GM12875 (cell line): ENCODE measurements around the gene ULBP2.

ENCODE experiments used
- H3K4me3 ChIP-seq: one replicate; pipeline ENCODE4 v1.5.1; 2011; ENCODE audit warnings: low read depth, low read length, control low read depth
- CTCF ChIP-seq: IDR thresholded peaks from 2 replicates; pipeline ENCODE4 v1.5.1; 2011; ENCODE audit warnings: low read depth, mild to moderate bottlenecking, control low read depth, inconsistent platforms, low read length, moderate library complexity, borderline replicate concordance; ENCODE audit not compliant: insufficient read depth

Gene ULBP2

GRCh38 chr6:149979293-149979692 lies 37.5 kb downstream of the ULBP2 start:
- no peak for TF ChIP-seq CTCF
- H3K4me3 ChIP-seq, result no peak overlapping the region

- TF ChIP-seq CTCF, result no peak
- H3K4me3 ChIP-seq, result no peak overlapping the region
These were observed 41.3 kb downstream of the ULBP2 start for GRCh38 chr6:149983145-149983544.

GRCh38 chr6:149984773-149985172 lies 43.0 kb downstream of the ULBP2 start:
- no peak for TF ChIP-seq CTCF

GRCh38 chr6:149985481-149985937 lies 43.7 kb downstream of the ULBP2 start:
- TF ChIP-seq CTCF, result no peak
- H3K4me3 ChIP-seq, result no peak overlapping the region

More at GRCh38 chr6:149984773-149985172, 43.0 kb downstream of the ULBP2 start:
- no peak overlapping the region for H3K4me3 ChIP-seq

- TF ChIP-seq CTCF, result no peak
- H3K4me3 ChIP-seq, result no peak overlapping the region
These were observed 45.8 kb downstream of the ULBP2 start for GRCh38 chr6:149987602-149988107.

- no peak overlapping the region for H3K4me3 ChIP-seq
- no peak for TF ChIP-seq CTCF
These were observed 46.9 kb downstream of the ULBP2 start for GRCh38 chr6:149988550-149989346.

- H3K4me3 ChIP-seq, result no peak overlapping the region
These were observed 48.4 kb downstream of the ULBP2 start for GRCh38 chr6:149990212-149990660.

More at GRCh38 chr6:149990212-149990660, 48.4 kb downstream of the ULBP2 start:
- TF ChIP-seq CTCF, result no peak
